ENCODE data around the gene FSHB.

Gene FSHB

GRCh38 chr11:30270671-30271070 is 39.9 kb downstream of the FSHB start:
- DNase-seq: no peak

DNA sequence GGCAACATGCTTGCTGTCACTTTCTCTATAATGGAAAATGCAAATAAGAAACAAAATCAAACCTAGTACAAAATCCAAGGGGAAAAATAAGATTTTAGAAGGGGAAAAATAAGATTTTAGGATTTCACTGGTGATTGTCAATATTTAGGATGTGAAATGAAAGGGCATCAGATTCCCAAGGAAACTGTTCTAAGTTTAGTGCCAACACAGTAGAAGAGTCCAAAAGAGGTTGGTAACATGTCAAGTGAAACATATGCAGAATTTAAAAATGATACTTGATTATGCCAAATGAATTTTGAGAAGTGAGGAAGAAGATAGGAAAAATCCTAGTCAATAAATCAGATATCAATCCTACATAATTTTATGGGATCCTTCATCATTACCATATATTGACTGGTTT is 46.4 kb downstream of the FSHB start:
- DNase-seq: no peak

- DNase-seq: no peak
These were observed 49.0 kb downstream of the FSHB start for GRCh38 chr11:30279796-30280195.

DNA sequence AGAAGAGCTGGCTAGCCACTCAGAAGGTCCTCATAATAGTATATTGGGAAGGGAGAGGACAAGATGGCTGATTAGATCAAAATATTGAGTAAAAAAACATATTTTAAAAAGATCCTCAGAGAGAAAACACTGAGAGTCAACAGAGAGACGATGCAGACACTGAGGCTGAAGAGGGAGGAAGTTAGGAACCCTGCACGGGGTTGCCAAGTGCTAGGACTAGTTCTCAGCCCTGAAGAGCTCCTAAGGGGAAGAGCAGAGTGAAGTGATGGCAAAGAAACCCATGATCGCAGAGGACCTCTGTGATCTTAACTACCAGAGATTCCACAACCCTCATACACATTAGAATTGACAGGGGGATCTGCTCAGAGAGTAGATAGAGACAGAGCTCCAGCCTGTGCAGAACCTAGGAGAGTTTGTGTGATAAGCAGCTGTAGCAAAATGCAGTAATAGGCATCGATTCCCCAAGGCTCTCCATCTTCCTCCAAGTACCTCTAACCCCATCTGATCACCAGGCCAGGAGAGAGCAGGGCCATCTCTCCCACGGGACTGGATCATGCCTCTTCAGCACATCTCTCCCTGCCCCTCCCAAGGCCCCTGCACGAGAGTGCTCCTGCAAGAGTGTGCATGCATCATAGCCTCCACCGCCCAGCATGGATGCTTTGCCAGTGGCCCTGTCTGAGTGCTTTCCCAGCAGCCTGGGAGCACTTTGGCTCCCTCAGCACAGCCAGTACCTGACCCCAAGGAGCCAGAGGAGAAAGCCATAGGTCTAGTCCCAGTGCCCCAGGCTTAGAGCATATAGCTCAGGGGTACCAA is 50.9 kb downstream of the FSHB start:
- no peak for DNase-seq

- DNase-seq: no peak
These were observed 51.4 kb downstream of the FSHB start for GRCh38 chr11:30282289-30282631.

Data from NCI-H1092 treated with DMSO at 0.1 percent for 48 hours (cell line).